ENCODE measurements around the gene ZNF124.
A peak's percentile ranks its signal among the peaks of the same experiment; 100 is the strongest.
"Not testable (repeated sequence)": the region's sequence is repeated elsewhere in the genome, so short reads cannot be mapped to it uniquely, and the experiment has no call there.

Gene ZNF124

GRCh38 chr1:247131236-247131635, 40.6 kb downstream of the ZNF124 start:
- H3K36me3 Mint-ChIP-seq: peaks cover 40% of the 10 kb centered on the region
- H3K4me3 Mint-ChIP-seq: no peak overlapping the region
- H3K27ac Mint-ChIP-seq: no peak overlapping the region
- no peaks in the 10 kb centered on the region for H3K27me3 Mint-ChIP-seq
- H3K9me3 Mint-ChIP-seq: peaks cover 20% of the 10 kb centered on the region
- H3K4me1 Mint-ChIP-seq: peaks cover 11% of the 10 kb centered on the region

DNA sequence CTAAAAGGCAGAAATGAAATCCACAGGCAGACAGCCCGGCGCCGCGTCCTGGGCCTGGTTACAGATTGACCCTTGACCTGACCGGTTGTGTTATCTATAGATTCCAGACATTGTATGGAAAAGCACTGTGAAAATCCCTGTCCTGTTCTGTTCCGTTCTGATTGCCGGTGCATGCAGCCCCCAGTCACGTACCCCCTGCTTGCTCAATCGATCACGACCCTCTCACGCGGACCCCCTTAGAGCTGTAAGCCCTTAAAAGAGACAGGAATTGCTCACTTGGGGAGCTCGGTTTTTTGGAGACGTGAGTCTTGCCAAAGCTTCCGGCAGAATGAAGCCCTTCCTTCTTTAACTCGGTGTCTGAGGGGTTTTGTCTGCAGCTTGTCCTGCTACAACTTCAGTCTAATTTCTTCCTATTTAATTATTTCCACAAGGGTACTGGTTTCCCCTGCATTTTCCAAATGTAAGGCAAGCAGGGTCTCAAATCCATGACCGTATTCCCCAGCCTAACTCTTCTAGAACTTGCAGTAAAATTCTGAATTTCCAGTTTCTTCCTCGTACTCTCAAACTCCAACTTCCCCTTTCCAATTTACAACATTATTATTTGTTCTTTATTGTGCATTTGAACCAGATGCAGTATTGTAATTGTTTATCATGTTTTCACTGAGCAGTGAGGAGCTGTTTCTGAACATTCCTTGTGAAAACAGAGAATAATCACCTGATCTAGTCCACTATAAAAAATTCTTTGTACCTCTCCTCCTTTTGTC, 44.1 kb downstream of the ZNF124 start:
- not testable (repeated sequence) for H3K9me3 Mint-ChIP-seq

GRCh38 chr1:247126601-247127000, 45.2 kb downstream of the ZNF124 start:
- not testable (repeated sequence) for H3K27ac Mint-ChIP-seq, H3K27me3 Mint-ChIP-seq, H3K36me3 Mint-ChIP-seq, H3K9me3 Mint-ChIP-seq, H3K4me3 Mint-ChIP-seq
- peaks cover 11% of the 10 kb centered on the region for H3K4me1 Mint-ChIP-seq

More for the DNA sequence above, 44.1 kb downstream of the ZNF124 start:
- H3K4me1 Mint-ChIP-seq: peaks cover 11% of the 10 kb centered on the region
- H3K36me3 Mint-ChIP-seq: peaks cover 18% of the 10 kb centered on the region
- not testable (repeated sequence) for H3K27me3 Mint-ChIP-seq
- peak overlapping the region; percentile 94 for H3K4me3 Mint-ChIP-seq
- peak overlapping the region; percentile 89 for H3K27ac Mint-ChIP-seq

- H3K36me3 Mint-ChIP-seq, H3K27me3 Mint-ChIP-seq, H3K9me3 Mint-ChIP-seq, H3K4me3 Mint-ChIP-seq, H3K27ac Mint-ChIP-seq: not testable (repeated sequence)
- peaks cover 11% of the 10 kb centered on the region for H3K4me1 Mint-ChIP-seq
Observed at GRCh38 chr1:247126166-247126565, 45.7 kb downstream of the ZNF124 start.

- no peak overlapping the region for H3K27ac Mint-ChIP-seq
- no peaks in the 10 kb centered on the region for H3K4me1 Mint-ChIP-seq
- H3K9me3 Mint-ChIP-seq: no peaks in the 10 kb centered on the region
- no peak overlapping the region for H3K4me3 Mint-ChIP-seq
- H3K27me3 Mint-ChIP-seq: no peaks in the 10 kb centered on the region
- peaks cover 1% of the 10 kb centered on the region for H3K36me3 Mint-ChIP-seq
Observed at GRCh38 chr1:247121382-247121781, 50.4 kb downstream of the ZNF124 start.

GRCh38 chr1:247120408-247120668, 51.5 kb downstream of the ZNF124 start:
- H3K9me3 Mint-ChIP-seq, H3K27ac Mint-ChIP-seq, H3K36me3 Mint-ChIP-seq, H3K27me3 Mint-ChIP-seq, H3K4me1 Mint-ChIP-seq, H3K4me3 Mint-ChIP-seq: not testable (repeated sequence)

DNA sequence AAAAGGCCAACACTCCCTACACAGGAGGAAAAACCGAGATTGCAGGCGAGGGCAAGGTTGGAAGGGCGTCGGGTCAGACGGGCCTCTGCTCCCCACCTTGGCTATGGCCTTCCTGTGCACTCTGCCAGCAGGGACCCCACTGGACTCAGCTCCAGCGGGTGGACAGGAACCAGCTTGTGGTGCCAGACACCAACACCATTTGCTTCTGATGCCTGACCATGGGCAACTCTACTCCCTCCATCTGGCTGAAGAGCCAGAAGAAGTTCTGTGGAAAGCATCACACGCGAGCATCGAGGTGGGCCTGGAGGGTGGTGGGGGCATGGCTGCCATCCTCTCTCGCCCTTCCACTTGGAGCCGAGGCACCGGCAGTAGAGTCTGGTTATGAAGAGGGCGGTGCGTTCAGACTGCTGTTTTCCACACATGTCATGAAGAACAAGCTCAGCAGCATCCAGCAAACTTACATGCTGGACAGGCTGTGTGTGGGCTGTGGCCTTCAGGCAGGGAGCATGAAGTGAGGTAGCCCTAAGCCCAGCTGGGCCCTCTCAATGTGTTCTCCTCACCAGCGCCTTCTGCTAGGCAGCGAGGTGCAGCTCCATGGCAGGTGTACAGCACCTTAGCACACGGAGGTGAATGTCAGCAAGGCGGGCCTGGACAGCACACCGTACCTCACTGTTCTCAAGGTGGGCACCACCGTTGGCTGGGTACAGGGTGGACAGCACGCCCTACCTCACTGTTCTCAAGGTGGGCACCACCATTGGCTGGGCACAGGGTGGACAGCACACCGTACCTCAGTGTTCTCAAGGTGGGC, 52.0 kb downstream of the ZNF124 start:
- Mint-ChIP-seq H3K27ac (no peak overlapping the region), H3K36me3 (peaks cover 1% of the 10 kb centered on the region), H3K4me1 (no peaks in the 10 kb centered on the region), H3K9me3 (no peaks in the 10 kb centered on the region), H3K27me3 (no peaks in the 10 kb centered on the region), H3K4me3 (no peak overlapping the region)

- Mint-ChIP-seq H3K36me3 (no peaks in the 10 kb centered on the region), H3K27ac (no peak overlapping the region), H3K27me3 (no peaks in the 10 kb centered on the region), H3K4me1 (no peaks in the 10 kb centered on the region), H3K4me3 (no peak overlapping the region), H3K9me3 (no peaks in the 10 kb centered on the region)
Observed at GRCh38 chr1:247118946-247119446, 52.8 kb downstream of the ZNF124 start.

GRCh38 chr1:247115545-247115944, 56.3 kb downstream of the ZNF124 start:
- peaks cover 5% of the 10 kb centered on the region for H3K4me1 Mint-ChIP-seq
- H3K27me3 Mint-ChIP-seq: peaks cover 6% of the 10 kb centered on the region
- H3K4me3 Mint-ChIP-seq: no peak overlapping the region
- no peak overlapping the region for H3K27ac Mint-ChIP-seq
- H3K9me3 Mint-ChIP-seq: no peaks in the 10 kb centered on the region
- H3K36me3 Mint-ChIP-seq: no peaks in the 10 kb centered on the region

DNA sequence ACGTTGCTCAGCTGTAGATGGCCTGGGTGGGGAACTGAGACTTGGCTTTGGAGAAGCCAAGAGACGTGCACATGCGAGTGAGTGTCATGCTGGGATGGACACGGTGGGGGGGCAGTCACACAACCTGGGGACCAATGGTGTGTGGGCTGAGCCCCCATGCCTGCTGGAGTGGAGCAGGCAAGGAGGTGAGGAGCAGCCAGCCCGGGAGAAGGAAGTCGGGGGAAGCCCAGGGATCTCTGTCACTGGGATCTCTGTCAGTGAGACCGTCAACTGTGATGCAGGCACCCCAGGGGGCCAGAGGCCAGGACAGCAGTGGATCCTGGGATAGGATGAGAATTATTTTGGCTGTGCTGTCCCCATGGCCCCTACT, 56.7 kb downstream of the ZNF124 start:
- Mint-ChIP-seq H3K4me1 (peaks cover 6% of the 10 kb centered on the region), H3K36me3 (no peaks in the 10 kb centered on the region), H3K9me3 (no peaks in the 10 kb centered on the region), H3K27me3 (peaks cover 6% of the 10 kb centered on the region), H3K4me3 (no peak overlapping the region), H3K27ac (peak overlapping the region; percentile 72)

DNA sequence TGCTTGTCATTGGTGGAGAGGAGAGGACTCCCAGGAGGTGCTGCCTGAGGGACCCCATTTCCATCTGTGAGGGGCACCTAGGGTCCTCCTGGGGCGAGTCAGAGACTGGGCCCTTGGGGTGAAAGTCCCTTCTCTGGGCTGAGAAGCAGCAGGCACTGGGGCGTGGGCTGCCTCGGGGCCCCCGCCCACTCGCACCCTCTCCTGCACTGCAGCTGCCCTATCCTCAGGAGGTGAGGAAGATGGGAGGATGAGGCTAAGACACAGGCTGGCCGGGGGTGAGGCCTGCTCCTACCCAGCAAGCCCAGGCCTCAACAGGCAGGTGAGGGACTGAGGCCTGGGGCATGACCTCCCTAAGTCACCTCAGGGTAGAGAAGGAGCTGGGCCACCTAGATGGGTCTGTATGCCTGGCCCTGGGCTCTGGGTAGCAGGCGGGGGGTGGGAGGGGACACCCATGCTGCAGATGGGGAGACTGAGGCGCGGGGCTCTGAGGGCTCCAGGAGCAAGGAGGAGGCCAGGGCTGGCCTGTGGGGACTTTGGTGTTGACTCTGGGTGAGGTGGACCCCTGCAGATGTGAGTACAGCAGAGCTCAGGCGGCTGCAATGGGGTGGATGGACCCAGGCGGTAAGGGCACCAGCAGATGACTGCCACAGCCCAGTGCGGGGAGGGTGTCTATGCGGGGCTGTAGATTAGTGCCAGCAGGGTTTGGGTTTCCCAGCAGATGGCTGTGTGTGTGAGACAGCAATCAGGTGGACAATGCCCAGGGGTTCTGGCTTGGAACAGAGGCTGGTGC, 57.3 kb downstream of the ZNF124 start:
- Mint-ChIP-seq H3K4me3 (no peak overlapping the region), H3K27ac (peak overlapping the region; percentile 72), H3K36me3 (no peaks in the 10 kb centered on the region), H3K27me3 (peaks cover 10% of the 10 kb centered on the region), H3K9me3 (no peaks in the 10 kb centered on the region), H3K4me1 (peaks cover 10% of the 10 kb centered on the region)

DNA sequence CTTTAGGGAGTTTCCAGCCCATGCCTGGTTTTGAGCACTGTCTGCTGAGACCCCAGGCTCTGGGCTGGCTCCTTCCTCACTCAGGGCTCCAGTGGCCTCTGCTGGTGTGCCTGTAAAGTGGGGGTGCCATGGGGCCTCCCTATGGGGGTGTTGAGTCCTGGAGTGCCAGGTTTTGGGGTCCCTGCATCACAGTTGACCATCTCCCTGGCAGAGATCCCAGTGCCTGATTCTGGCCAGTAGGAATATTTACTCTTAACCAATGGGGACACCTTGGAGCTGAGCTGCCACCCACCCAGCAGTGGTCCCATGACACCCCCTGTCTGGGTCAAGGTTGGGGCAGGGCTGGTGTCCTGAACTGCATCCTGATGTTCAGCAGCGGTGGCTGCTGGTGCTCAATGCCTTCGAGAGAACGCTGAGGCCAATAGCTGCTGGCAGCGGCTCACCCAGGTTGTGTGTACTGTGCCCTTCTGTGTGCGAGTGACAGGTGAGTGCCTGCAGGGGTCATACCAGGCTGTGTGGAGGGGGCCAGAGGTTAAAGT, 58.0 kb downstream of the ZNF124 start:
- H3K27me3 Mint-ChIP-seq: peaks cover 15% of the 10 kb centered on the region
- peaks cover 10% of the 10 kb centered on the region for H3K4me1 Mint-ChIP-seq
- no peaks in the 10 kb centered on the region for H3K9me3 Mint-ChIP-seq
- H3K27ac Mint-ChIP-seq: no peak overlapping the region
- H3K36me3 Mint-ChIP-seq: no peaks in the 10 kb centered on the region
- H3K4me3 Mint-ChIP-seq: no peak overlapping the region

GRCh38 chr1:247113094-247113497, 58.7 kb downstream of the ZNF124 start:
- Mint-ChIP-seq H3K4me3 (peak overlapping the region; percentile 19), H3K9me3 (no peaks in the 10 kb centered on the region), H3K4me1 (peaks cover 10% of the 10 kb centered on the region), H3K27ac (no peak overlapping the region), H3K36me3 (peaks cover 2% of the 10 kb centered on the region), H3K27me3 (peaks cover 22% of the 10 kb centered on the region)

GRCh38 chr1:247112479-247112781, 59.4 kb downstream of the ZNF124 start:
- peaks cover 10% of the 10 kb centered on the region for H3K4me1 Mint-ChIP-seq
- H3K9me3 Mint-ChIP-seq: peaks cover 1% of the 10 kb centered on the region
- H3K27ac Mint-ChIP-seq: no peak overlapping the region
- H3K36me3 Mint-ChIP-seq: peaks cover 3% of the 10 kb centered on the region
- peaks cover 27% of the 10 kb centered on the region for H3K27me3 Mint-ChIP-seq
- H3K4me3 Mint-ChIP-seq: peak overlapping the region; percentile 42

DNA sequence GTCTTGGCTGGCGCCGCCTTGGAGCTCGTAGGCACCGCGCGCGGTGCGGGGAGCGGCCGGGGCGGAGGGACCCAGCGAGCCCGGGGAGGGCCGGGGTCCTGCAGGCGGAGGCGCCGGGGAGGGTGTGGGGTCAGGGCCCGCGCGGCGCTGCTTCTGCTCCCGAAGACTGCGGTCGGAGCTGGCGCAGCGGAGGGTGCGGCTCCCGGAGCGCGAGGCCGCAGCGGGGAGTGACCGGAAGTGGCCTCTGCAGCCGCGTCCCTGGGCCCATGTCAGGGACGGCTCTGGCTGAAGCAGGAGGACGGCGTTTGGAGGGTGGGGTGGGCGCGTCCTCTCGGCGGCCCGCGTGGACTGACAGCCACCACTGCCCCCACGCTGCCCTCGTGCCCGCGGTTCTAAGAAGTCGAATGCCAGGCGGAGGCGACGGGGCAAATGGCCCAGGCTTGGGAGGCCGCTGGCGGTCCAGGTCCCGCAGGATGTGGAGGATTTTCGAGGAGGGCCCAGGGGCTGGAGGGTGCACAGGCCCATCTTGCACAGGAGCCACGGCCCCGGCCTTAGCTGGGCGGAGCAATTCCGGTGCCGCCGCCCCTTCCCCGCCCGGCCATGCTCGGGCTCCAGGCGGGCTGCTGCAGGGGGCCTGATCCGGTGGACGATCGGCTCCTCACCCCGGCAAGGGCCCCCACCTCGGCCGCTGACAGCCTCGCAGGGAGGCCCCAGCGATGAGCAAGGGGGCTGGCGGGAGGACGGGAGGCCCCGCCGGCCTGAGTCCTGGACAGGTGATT, 59.9 kb downstream of the ZNF124 start:
- Mint-ChIP-seq H3K36me3 (peaks cover 6% of the 10 kb centered on the region), H3K4me3 (no peak overlapping the region), H3K9me3 (peaks cover 4% of the 10 kb centered on the region), H3K27me3 (peaks cover 30% of the 10 kb centered on the region), H3K4me1 (peaks cover 10% of the 10 kb centered on the region), H3K27ac (no peak overlapping the region)
